ENCODE measurements around the gene NISCH.

Gene NISCH

DNA sequence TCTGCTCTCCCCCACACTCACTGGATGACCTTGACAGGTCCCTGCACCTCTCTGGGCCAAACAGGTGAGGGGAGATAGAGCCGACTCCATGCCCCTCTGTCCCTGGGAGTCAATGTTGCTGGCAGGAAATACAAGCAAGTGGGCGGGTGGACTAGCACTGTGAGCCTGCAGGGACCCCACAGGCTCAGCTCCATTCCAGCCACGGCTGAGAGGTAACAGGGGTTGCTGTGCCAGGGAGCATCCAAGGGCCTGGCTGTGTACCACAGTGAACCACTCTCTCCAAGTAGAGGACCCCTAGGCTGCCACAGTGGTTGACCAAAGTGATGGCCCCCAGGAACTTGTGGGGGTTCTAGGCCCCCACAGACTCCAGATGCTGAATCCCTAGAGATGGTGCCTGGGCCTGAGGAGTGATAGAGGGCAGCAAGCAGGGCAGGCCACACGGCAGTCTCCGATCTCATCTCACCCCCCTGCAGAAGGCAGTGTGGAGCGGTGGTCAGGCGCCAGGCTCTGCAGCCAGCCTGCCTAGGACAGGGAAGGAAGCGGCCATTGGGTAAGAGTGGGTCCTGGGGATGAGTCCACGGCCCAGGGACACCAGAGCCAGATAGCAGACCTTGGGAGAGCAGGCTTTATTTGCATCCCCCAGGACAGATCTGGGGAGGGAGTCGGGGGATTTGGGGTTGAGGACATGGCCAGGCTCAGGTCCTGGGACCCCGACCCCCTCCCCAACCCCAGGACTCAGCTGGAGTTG is 4.7 kb upstream of the NISCH start:
- no peak for DNase-seq

- DNase-seq: no peak
Observed at GRCh38 chr3:52451237-52452083, 3.9 kb upstream of the NISCH start.

GRCh38 chr3:52452126-52452525 is 3.3 kb upstream of the NISCH start:
- DNase-seq: no peak

- no peak for DNase-seq
Observed at GRCh38 chr3:52452570-52453221, 2.7 kb upstream of the NISCH start.

- no peak for DNase-seq
Observed at GRCh38 chr3:52453496-52454249, 1.7 kb upstream of the NISCH start, which contains the start of gene TNNC1. TNNC1 (minus strand) TSS chr3:52454041; CDS start chr3:52454015, 26 bp downstream.

- DNase-seq: no peak
Observed at GRCh38 chr3:52454250-52454937, 1.0 kb upstream of the NISCH start.

GRCh38 chr3:52454938-52455282 is 494 bp upstream of the NISCH start:
- no peak for DNase-seq

- DNase-seq: peak; percentile 16
Observed at GRCh38 chr3:52456169-52456799, 880 bp downstream of the NISCH start.

DNA sequence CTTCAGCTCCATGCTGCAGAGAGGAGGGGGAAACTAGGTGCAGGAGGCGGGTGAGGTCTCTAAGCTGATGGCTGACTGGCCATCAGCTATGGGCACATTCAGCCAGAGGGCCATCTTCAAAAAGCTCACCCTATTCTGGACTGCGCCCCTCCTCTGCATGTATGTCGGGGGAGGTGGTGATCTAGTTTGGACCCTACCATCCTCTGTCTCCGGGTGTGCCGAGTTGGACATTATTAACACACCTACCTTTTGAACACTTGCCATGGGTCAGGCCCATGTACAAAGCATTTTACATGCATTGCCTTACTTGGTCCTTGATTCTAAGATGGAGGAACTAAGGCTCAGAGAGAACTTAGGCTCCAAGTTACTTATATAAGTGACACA is 1.4 kb downstream of the NISCH start:
- DNase-seq: no peak

DNA sequence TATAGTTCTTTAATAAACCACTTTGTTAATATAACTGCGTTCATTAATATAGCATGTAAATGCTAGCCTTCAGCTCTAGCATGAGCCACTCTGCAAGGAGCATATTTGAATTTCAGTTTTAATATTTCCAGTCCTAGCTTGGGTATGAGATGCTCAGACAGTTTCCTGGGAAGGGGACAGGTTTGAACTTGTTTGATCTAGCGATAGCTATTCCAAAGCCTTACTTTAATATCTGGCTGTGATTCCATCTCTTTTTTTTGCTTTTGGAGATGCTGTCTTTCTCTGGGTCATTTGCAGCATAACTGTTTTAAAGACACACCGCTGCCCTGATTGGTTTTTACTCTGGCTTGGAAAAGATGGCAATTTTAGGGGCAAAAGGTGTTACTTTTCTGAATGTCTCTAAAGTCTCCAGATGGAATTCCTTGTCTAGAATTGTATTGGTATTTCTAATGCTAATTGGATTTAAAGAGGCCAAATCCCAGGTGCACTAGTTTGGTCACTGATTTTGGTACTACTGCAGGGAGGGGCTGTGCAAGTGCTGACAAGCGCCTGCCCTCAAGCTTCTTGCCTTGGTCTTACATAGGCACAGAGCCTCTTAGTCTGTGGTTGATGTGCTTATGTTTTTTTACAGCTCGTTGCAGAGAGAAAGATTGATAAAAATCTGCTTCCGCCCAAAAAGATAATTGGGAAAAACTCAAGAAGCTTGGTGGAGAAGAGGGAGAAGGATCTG is 2.8 kb downstream of the NISCH start:
- no peak for DNase-seq

DNA sequence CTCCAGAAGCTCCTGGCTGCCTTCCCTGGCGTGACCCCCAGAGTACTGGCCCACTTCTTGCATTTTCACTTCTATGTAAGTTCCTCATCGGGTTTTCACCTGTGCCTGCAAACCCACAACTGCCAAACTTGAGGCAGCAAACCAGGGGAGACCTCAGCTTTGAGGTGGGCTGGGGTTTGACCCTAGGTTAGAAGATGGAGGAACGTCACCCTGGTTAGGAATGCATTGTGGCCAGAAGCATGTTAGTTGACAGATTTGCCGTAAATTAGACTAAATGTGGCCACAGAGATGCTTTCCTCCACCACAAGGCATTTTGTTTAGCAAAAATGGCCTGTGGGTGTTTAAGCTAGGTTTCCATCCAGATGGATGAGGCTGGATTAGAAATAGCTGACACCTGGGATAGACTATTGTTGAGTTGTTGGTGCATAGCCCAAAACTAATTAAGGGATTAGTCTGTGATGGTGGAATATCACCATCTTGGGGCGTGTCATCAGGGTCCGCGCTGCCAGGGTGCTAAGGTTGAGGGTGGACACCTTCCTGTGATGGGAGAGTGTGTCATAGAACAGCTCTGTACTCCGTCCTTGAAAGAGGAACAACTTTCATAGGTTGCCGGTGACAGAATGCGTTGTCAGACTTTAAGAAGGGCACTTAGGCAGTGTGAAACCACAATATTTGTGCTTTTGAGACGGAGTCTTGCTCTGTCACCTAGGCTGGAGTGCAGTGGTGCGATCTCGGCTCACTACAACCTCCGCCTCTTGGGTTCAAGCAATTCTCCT is 3.6 kb downstream of the NISCH start:
- DNase-seq: no peak

GRCh38 chr3:52461874-52462273 is 6.5 kb downstream of the NISCH start:
- DNase-seq: no peak

GRCh38 chr3:52463416-52463815 is 8.0 kb downstream of the NISCH start:
- no peak for DNase-seq

DNA sequence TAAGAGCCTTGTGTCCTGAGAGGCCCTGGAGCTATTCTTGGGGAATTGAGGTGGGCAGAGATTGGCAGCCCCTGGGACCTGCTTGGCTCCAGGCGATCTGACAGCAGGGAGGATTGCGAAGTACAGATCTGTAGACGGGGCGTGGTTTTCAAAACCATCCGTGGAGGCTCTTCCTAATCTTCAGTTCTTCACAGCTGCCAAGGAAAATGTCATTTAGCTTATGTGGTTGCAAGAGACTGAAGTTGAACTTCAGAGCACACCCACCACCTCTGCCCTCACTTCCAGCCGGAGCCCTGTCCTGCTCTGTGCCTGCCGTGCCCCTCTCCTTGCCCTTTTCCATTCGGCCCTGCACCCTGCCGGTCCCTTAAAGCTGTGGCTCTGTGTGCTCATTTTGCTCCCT is 12.9 kb downstream of the NISCH start:
- peak; percentile 17 for DNase-seq

DNA sequence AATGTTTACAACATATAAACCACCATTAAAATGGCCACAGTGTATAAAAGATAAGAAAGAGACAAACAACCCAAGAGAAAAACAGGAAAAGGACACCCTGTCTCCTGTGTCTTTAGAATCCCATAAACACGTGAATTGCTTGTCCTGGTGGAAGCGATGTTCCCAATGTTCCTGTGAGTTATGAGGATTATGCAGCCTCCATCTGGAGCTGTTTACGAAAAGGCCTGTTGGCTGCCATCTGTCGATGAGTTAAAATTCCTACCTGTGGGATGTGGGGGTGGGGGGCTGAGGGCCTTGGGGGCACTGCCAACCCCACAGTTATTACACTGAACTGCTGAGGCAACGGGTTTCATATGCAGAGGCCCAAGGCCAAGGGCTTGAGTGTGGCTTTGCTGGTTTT is 13.6 kb downstream of the NISCH start:
- no peak for DNase-seq

GRCh38 chr3:52470920-52471319 is 15.5 kb downstream of the NISCH start:
- no peak for DNase-seq

- no peak for DNase-seq
Observed at GRCh38 chr3:52471371-52472238, 16.2 kb downstream of the NISCH start.

GRCh38 chr3:52472239-52473000 is 17.0 kb downstream of the NISCH start:
- DNase-seq: no peak

GRCh38 chr3:52473026-52473425 is 17.6 kb downstream of the NISCH start:
- no peak for DNase-seq

Measured in fibroblast of skin of right quadriceps (primary cell).